Stomach (tissue), 9 donors: ENCODE data around the gene PRMT7. TPM values are rescaled to one million over a fixed set of nuclear protein-coding genes. Genes with fewer than 3 reads are reported as not detected.

Experiments used
- DNase-seq, 2 donors: peaks; one replicate each; pipeline versions ENCODE4 v3.0.0 to v3.0.0-alpha.2; 2013 to 2019
- H3K27ac ChIP-seq, 5 donors: fragments of 200-600 bp in 4 of 5; sonication (generic) in 4 of 5; one replicate each; pipeline ENCODE4 v1.5.1; 2013 to 2019; ENCODE audit warnings: mild to moderate bottlenecking in 1 of 5, moderate library complexity in 1 of 5
- H3K27me3 ChIP-seq, 3 donors: fragments of 200-600 bp; sonication (generic); one replicate each; pipeline ENCODE4 v1.5.1; 2017 to 2019; ENCODE audit warnings: mixed run types in 1 of 3
- H3K36me3 ChIP-seq, 4 donors: fragments of 200-600 bp; sonication (generic); 1 replicate in 3 of 4; 2 replicates in 1 of 4; pipeline ENCODE4 v1.5.1; 2016 to 2019
- H3K4me1 ChIP-seq, 4 donors: fragments of 200-600 bp; sonication (generic); one replicate each; pipeline ENCODE4 v1.5.1; 2016 to 2019
- H3K4me3 ChIP-seq, 4 donors: fragments of 200-600 bp; sonication (generic) in 3 of 4; one replicate each; pipeline ENCODE4 v1.5.1; 2016 to 2019; ENCODE audit warnings: mild to moderate bottlenecking in 1 of 4
- H3K9me3 ChIP-seq, 4 donors: fragments of 200-600 bp; sonication (generic); one replicate each; pipeline ENCODE4 v1.5.1; 2016 to 2019
- CTCF ChIP-seq, 7 experiments: fragments of 450-650 bp in 4 of 7; fragments of 200-600 bp in 3 of 7; sonication (generic) in 3 of 7; IDR thresholded peaks; one replicate each; pipeline ENCODE4 v1.5.1; 2016 to 2019; ENCODE audit warnings: antibody characterized with exemption in 7 of 7, control low read depth in 2 of 7, mild to moderate bottlenecking in 1 of 7
- EP300 ChIP-seq: sonication (generic); formaldehyde crosslinking; IDR thresholded peaks from one replicate; pipeline ENCODE4 v1.6.1; 2017; ENCODE audit warnings: antibody characterized with exemption
- POLR2A ChIP-seq, 4 donors: fragments of 450-650 bp; IDR thresholded peaks; one replicate each; pipeline ENCODE4 v1.6.1; 2016; ENCODE audit warnings: antibody characterized with exemption in 4 of 4, control low read depth in 2 of 4, mild to moderate bottlenecking in 1 of 4, moderate library complexity in 1 of 4
- POLR2AphosphoS5 ChIP-seq, 3 donors: sonication (generic); formaldehyde crosslinking; IDR thresholded peaks; one replicate each; pipeline ENCODE4 v1.6.1; 2016; ENCODE audit warnings: antibody characterized with exemption in 3 of 3
- WGBS, 5 donors: extraction: QIAGEN DNeasy Blood & Tissue Kit in 3 of 5; methylation state at CpG; one replicate each; pipeline versions ENCODE4 v1.1.5 to v1.1.7; 2013 to 2018; 5-methylcytosine and 5-hydroxymethylcytosine counted together
- intact Hi-C: fragments of 100-400 bp; cut with DNase I; formaldehyde crosslinking; loops from one replicate; pipeline ENCODE4 v1.15.1; 2023; ENCODE audit warnings: low total_unique reads
- polyA plus RNA-seq, 3 donors: library from polyadenylated mRNA; stranded (reverse); fragments of 200-250 nt; gene quantifications; one replicate each; pipeline ENCODE4 v1.2.3, GENCODE V29; 2013
- total RNA-seq, 5 donors: library from RNA; depleted of rRNA; stranded (reverse); fragments of >200 nt; gene quantifications; one replicate each; pipeline versions ENCODE4 v1.1.0 to v1.2.3, GENCODE V29; 2014 to 2016
- donor health status: healthy with polysubstance abuse.
- donor health status: Bipolar disorder and iron deficiency.
- donor health status: healthy.

PRMT7 gene
- total and polyA plus RNA-seq, 8 donors = 22.4 to 88.8 (median 37.2) TPM

GRCh38 chr16:68380348-68380670, 69.5 kb downstream of the PRMT7 start:
- no peak for TF ChIP-seq CTCF (IDR thresholded peaks at IDR 0.05)
- TF ChIP-seq POLR2A (IDR thresholded peaks at IDR 0.05) = no peak
- no peak for TF ChIP-seq EP300
- no peak for DNase-seq
- 67 to 93% (median 90%) methylated on average over 2 to 5 of the region's 5 CpGs for WGBS, 5 donors
- Histone ChIP-seq H3K36me3 (peaks cover 0 to 6% (median 0%) of the 10 kb centered on the region in 4 donors), H3K27ac (no peak overlapping the region), H3K9me3 (no peaks in the 10 kb centered on the region), H3K4me1 (peaks cover 0 to 35% (median 19%) of the 10 kb centered on the region in 4 donors), H3K4me3 (no peak overlapping the region), H3K27me3 (no peaks in the 10 kb centered on the region)
- intact Hi-C loops = no loop called here

- Histone ChIP-seq H3K4me3 (no peak overlapping the region), H3K4me1 (peaks cover 0 to 35% (median 21%) of the 10 kb centered on the region in 4 donors), H3K27me3 (no peaks in the 10 kb centered on the region), H3K9me3 (no peaks in the 10 kb centered on the region), H3K27ac (no peak overlapping the region), H3K36me3 (peaks cover 0 to 6% (median 0%) of the 10 kb centered on the region in 4 donors)
- no peak for DNase-seq
- WGBS, 5 donors = 86 to 92% (median 91%) methylated on average over 10 of the region's 10 CpGs
- TF ChIP-seq POLR2A (IDR thresholded peaks at IDR 0.05) (no peak), EP300 (no peak), POLR2AphosphoS5 (IDR thresholded peaks at IDR 0.05) (no peak), CTCF (IDR thresholded peaks at IDR 0.05) (no peak)
- intact Hi-C loops = no loop called here
Measured at GRCh38 chr16:68380676-68381362, 70.0 kb downstream of the PRMT7 start.

GRCh38 chr16:68381363-68381724, 70.5 kb downstream of the PRMT7 start:
- TF ChIP-seq POLR2AphosphoS5 (IDR thresholded peaks at IDR 0.05) = no peak
- Histone ChIP-seq H3K27me3 (no peaks in the 10 kb centered on the region), H3K4me1 (peaks cover 0 to 35% (median 23%) of the 10 kb centered on the region in 4 donors), H3K4me3 (no peak overlapping the region), H3K9me3 (no peaks in the 10 kb centered on the region), H3K27ac (no peak overlapping the region), H3K36me3 (peaks cover 0 to 3% (median 0%) of the 10 kb centered on the region in 4 donors)
- DNase-seq = no peak
- intact Hi-C loops = no loop called here
- 79 to 88% (median 84%) methylated on average over 7 of the region's 7 CpGs for WGBS, 5 donors

- Histone ChIP-seq H3K9me3 (no peaks in the 10 kb centered on the region), H3K27me3 (no peaks in the 10 kb centered on the region), H3K4me3 (no peak overlapping the region), H3K4me1 (peaks cover 0 to 41% (median 23%) of the 10 kb centered on the region in 4 donors), H3K27ac (peak overlapping the region in 2 of 5 donors; percentile 22 to 32), H3K36me3 (no peaks in the 10 kb centered on the region)
- intact Hi-C loops = no loop called here
- WGBS, 5 donors = 56 to 64% (median 60%) methylated on average over 5 of the region's 5 CpGs
- peak in 5 of 7 experiments; percentile 18 to 53 (median 40) for TF ChIP-seq CTCF (IDR thresholded peaks at IDR 0.05)
- TF ChIP-seq POLR2AphosphoS5 (IDR thresholded peaks at IDR 0.05) = peak in 2 of 3 donors; percentile 38 to 53
- no peak for TF ChIP-seq EP300
- no peak for TF ChIP-seq POLR2A (IDR thresholded peaks at IDR 0.05)
- peak; percentile 51 to 80 for DNase-seq
Measured at GRCh38 chr16:68382296-68382718, 71.5 kb downstream of the PRMT7 start.

GRCh38 chr16:68383858-68384257, 73.0 kb downstream of the PRMT7 start:
- peak overlapping the region in 1 of 5 donors; percentile 32 for H3K27ac ChIP-seq
- WGBS, 5 donors = 89 to 100% (median 94%) methylated on average over 4 of the region's 4 CpGs
- H3K9me3 ChIP-seq = no peaks in the 10 kb centered on the region
- H3K36me3 ChIP-seq = no peaks in the 10 kb centered on the region
- DNase-seq = no peak
- TF ChIP-seq POLR2A (IDR thresholded peaks at IDR 0.05) (no peak), EP300 (no peak), POLR2AphosphoS5 (IDR thresholded peaks at IDR 0.05) (no peak), CTCF (IDR thresholded peaks at IDR 0.05) (no peak)
- intact Hi-C loops = no loop called here
- no peaks in the 10 kb centered on the region for H3K27me3 ChIP-seq
- no peak overlapping the region for H3K4me3 ChIP-seq
- peaks cover 0 to 46% (median 28%) of the 10 kb centered on the region in 4 donors for H3K4me1 ChIP-seq
